ENCODE data around the gene PHACTR1.

GRCh38 chr6:12878741-12879140, 162.2 kb downstream of the PHACTR1 start:
- TF ChIP-seq POLR2A (IDR thresholded peaks at IDR 0.05) (no peak), CTCF (IDR thresholded peaks at IDR 0.05) (no peak)

Measured in testis (tissue), 2 donors.